Measurements from ENCODE around the gene TNFSF13. TPM values are rescaled to one million over a fixed set of nuclear protein-coding genes. Genes with fewer than 3 reads are reported as not detected.

TNFSF13 gene
- total RNA-seq, 1 donor from 2014 or later, result 3.5 TPM

- H3K36me3 Mint-ChIP-seq, result peaks cover 25% of the 10 kb centered on the region
- H3K9me3 Mint-ChIP-seq, result no peaks in the 10 kb centered on the region
- H3K27me3 Mint-ChIP-seq, result no peaks in the 10 kb centered on the region
- H3K27ac Mint-ChIP-seq, result peak overlapping the region; percentile 100
- peak overlapping the region; percentile 69 for H3K4me3 Mint-ChIP-seq
- peaks cover 59% of the 10 kb centered on the region for H3K4me1 Mint-ChIP-seq (ENCODE audit: unreplicated experiment)
- no peak for DNase-seq (ENCODE audit: extremely low spot score, unreplicated experiment)
- TF ChIP-seq, protein P1, sequence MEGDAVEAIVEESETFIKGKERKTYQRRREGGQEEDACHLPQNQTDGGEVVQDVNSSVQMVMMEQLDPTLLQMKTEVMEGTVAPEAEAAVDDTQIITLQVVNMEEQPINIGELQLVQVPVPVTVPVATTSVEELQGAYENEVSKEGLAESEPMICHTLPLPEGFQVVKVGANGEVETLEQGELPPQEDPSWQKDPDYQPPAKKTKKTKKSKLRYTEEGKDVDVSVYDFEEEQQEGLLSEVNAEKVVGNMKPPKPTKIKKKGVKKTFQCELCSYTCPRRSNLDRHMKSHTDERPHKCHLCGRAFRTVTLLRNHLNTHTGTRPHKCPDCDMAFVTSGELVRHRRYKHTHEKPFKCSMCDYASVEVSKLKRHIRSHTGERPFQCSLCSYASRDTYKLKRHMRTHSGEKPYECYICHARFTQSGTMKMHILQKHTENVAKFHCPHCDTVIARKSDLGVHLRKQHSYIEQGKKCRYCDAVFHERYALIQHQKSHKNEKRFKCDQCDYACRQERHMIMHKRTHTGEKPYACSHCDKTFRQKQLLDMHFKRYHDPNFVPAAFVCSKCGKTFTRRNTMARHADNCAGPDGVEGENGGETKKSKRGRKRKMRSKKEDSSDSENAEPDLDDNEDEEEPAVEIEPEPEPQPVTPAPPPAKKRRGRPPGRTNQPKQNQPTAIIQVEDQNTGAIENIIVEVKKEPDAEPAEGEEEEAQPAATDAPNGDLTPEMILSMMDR (conservative IDR thresholded peaks at IDR 0.05), result no peak
Observed at GRCh38 chr17:7582396-7583252, 24.1 kb downstream of the TNFSF13 start.

GRCh38 chr17:7583253-7584109, 24.9 kb downstream of the TNFSF13 start, which contains the start of gene MPDU1:
MPDU1 (plus strand) TSS chr17:7583852; CDS start chr17:7583863, 11 bp downstream.
- peak; percentile 98 for DNase-seq (ENCODE audit: extremely low spot score, unreplicated experiment)
- TF ChIP-seq, protein P1 (conservative IDR thresholded peaks at IDR 0.05), result peak; percentile 10
- Mint-ChIP-seq H3K4me3 (peak within 1 kb of the TSS; percentile 99), H3K27ac (peak within 1 kb of the TSS; percentile 100), H3K27me3 (no peaks in the 10 kb centered on the region), H3K4me1 (ENCODE audit: unreplicated experiment) (peaks cover 52% of the 10 kb centered on the region), H3K36me3 (peaks cover 19% of the 10 kb centered on the region), H3K9me3 (no peaks in the 10 kb centered on the region)

DNA sequence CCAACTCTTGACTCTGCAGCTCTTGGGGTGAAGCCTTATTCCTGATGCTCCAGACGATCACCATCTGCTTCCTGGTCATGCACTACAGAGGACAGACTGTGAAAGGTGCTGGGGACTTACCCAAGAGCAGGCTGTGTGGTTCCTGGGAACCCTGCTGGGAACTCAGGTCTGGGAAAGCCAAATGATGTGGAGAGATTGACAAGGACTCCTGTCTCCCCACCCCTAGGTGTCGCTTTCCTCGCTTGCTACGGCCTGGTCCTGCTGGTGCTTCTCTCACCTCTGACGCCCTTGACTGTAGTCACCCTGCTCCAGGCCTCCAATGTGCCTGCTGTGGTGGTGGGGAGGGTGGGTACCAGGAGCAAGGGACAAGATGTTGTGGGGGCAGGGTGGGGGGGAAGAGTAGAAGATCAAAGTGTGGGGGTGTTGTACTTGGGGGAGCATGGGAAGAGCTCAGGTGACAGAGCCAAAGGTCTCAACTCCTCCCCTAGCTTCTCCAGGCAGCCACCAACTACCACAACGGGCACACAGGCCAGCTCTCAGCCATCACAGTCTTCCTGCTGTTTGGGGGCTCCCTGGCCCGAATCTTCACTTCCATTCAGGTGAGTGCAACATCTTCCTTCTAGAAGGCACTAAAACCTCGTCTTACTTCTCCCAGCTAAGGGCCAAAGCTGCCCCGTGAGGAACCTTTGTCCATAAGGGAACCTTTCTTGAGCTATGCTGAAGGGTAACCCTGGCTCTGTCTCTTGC, 28.3 kb downstream of the TNFSF13 start:
- Mint-ChIP-seq H3K27me3 (no peaks in the 10 kb centered on the region), H3K9me3 (no peaks in the 10 kb centered on the region), H3K36me3 (peaks cover 12% of the 10 kb centered on the region), H3K27ac (peak overlapping the region; percentile 82), H3K4me1 (ENCODE audit: unreplicated experiment) (peaks cover 36% of the 10 kb centered on the region), H3K4me3 (peak overlapping the region; percentile 20)
- DNase-seq (ENCODE audit: extremely low spot score, unreplicated experiment), result no peak
- TF ChIP-seq, protein P1 (conservative IDR thresholded peaks at IDR 0.05), result no peak

- H3K27ac Mint-ChIP-seq, result peak overlapping the region; percentile 82
- no peaks in the 10 kb centered on the region for H3K9me3 Mint-ChIP-seq
- peaks cover 12% of the 10 kb centered on the region for H3K36me3 Mint-ChIP-seq
- DNase-seq (ENCODE audit: extremely low spot score, unreplicated experiment), result no peak
- peaks cover 32% of the 10 kb centered on the region for H3K4me1 Mint-ChIP-seq (ENCODE audit: unreplicated experiment)
- no peaks in the 10 kb centered on the region for H3K27me3 Mint-ChIP-seq
- TF ChIP-seq, protein P1 (conservative IDR thresholded peaks at IDR 0.05), result no peak
- H3K4me3 Mint-ChIP-seq, result peak overlapping the region; percentile 51
Observed at GRCh38 chr17:7587420-7588151, 29.0 kb downstream of the TNFSF13 start.
